NCI-H187 (cell line): ENCODE measurements around the gene LPCAT1.
A peak's percentile ranks its signal among the peaks of the same experiment; 100 is the strongest.

ENCODE experiments used
- DNase-seq, 2 experiments: peaks; one replicate each; lab custom pipeline; 2025; lab: John Stamatoyannopoulos, UW

Gene LPCAT1

GRCh38 chr5:1555011-1555807 is 31.4 kb upstream of the LPCAT1 start:
- DNase-seq: peak; percentile 56 to 70

- DNase-seq: no peak
These were observed 30.7 kb upstream of the LPCAT1 start for GRCh38 chr5:1554410-1554967.

- no peak for DNase-seq
These were observed 30.0 kb upstream of the LPCAT1 start for GRCh38 chr5:1553539-1554409.

- peak; percentile 43 to 51 for DNase-seq
These were observed 28.9 kb upstream of the LPCAT1 start for GRCh38 chr5:1552521-1553255.

GRCh38 chr5:1551426-1552301 is 27.9 kb upstream of the LPCAT1 start:
- peak in 1 of 2 experiments; percentile 64 for DNase-seq

GRCh38 chr5:1550287-1551076 is 26.7 kb upstream of the LPCAT1 start:
- DNase-seq: no peak

- no peak for DNase-seq
These were observed 25.8 kb upstream of the LPCAT1 start for GRCh38 chr5:1549475-1550030.

GRCh38 chr5:1548702-1549474 is 25.1 kb upstream of the LPCAT1 start:
- DNase-seq: no peak

GRCh38 chr5:1547655-1548054 is 23.9 kb upstream of the LPCAT1 start:
- DNase-seq: no peak

- DNase-seq: no peak
These were observed 23.5 kb upstream of the LPCAT1 start for GRCh38 chr5:1547236-1547635.

GRCh38 chr5:1546556-1546955 is 22.8 kb upstream of the LPCAT1 start:
- DNase-seq: no peak

GRCh38 chr5:1545805-1546355 is 22.1 kb upstream of the LPCAT1 start:
- peak; percentile 88 to 94 for DNase-seq

GRCh38 chr5:1545126-1545804 is 21.5 kb upstream of the LPCAT1 start:
- no peak for DNase-seq

- DNase-seq: no peak
These were observed 20.7 kb upstream of the LPCAT1 start for GRCh38 chr5:1544294-1544961.

- no peak for DNase-seq
These were observed 19.9 kb upstream of the LPCAT1 start for GRCh38 chr5:1543398-1544293.

GRCh38 chr5:1542781-1543180 is 19.0 kb upstream of the LPCAT1 start:
- DNase-seq: no peak
